Stomach smooth muscle (tissue), 2 donors: ENCODE results near the gene MDH1.
"Not testable (repeated sequence)": the region's sequence is repeated elsewhere in the genome, so short reads cannot be mapped to it uniquely, and the experiment has no call there.

Experiments
- H3K27ac ChIP-seq: one replicate; pipeline ENCODE4 v1.7.0; 2013; ENCODE audit warnings: mild to moderate bottlenecking, low read length, inconsistent platforms
- H3K27me3 ChIP-seq, 2 donors: one replicate each; pipeline ENCODE4 v1.7.0; 2013; ENCODE audit warnings: low read length in 2 of 2; ENCODE audit not compliant: insufficient read depth in 2 of 2, control insufficient read depth in 1 of 2
- H3K36me3 ChIP-seq, 2 donors: one replicate each; pipeline ENCODE4 v1.7.0; 2013; ENCODE audit warnings: low read length in 2 of 2; ENCODE audit not compliant: control insufficient read depth in 2 of 2, insufficient read depth in 2 of 2
- H3K4me1 ChIP-seq: one replicate; pipeline ENCODE4 v1.7.0; 2013; ENCODE audit warnings: low read length; ENCODE audit not compliant: control insufficient read depth, insufficient read depth
- H3K4me3 ChIP-seq, 2 donors: one replicate each; pipeline ENCODE4 v1.7.0; 2013; ENCODE audit warnings: low read length in 2 of 2
- H3K9ac ChIP-seq, 2 donors: one replicate each; pipeline ENCODE4 v1.7.0; 2013; ENCODE audit warnings: low read length in 2 of 2, mild to moderate bottlenecking in 1 of 2
- H3K9me3 ChIP-seq, 2 donors: one replicate each; pipeline ENCODE4 v1.7.0; 2013; ENCODE audit warnings: low read length in 2 of 2; ENCODE audit not compliant: control insufficient read depth in 2 of 2
- donor health status: healthy.
- donor health status: Pancreatic carcinoma.

MDH1 gene

GRCh38 chr2:63613391-63613901, 24.7 kb downstream of the MDH1 start:
- Histone ChIP-seq H3K4me1 (no peaks in the 10 kb centered on the region), H3K27me3 (no peaks in the 10 kb centered on the region), H3K9ac (no peak overlapping the region), H3K27ac (no peak overlapping the region), H3K4me3 (no peak overlapping the region), H3K36me3 (no peaks in the 10 kb centered on the region), H3K9me3 (no peaks in the 10 kb centered on the region)

DNA sequence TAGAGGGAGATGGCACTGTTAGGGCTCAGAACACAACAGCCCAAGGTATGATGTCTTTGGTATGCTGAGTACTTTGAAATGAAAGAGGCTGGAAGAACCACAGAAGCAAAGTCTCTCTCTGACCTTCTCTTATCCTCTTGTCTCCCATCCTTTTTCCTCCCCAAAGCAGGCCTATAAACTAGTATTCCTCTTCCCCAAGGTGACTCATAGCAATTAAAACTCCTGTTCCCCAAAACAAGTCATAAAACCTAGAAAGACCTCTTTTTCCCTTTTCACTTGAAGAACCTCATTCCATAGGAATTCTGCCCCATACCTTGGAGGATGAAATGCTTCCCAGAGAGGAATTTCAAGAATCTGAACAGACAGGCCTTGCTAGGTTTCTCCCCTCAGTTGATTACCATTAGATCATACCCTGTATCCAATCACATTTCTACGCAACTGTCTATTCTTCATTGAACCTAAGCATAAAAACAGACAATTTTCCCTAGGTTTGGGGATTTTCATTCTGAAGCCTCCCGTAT, 25.7 kb downstream of the MDH1 start:
- no peaks in the 10 kb centered on the region for H3K36me3 ChIP-seq
- H3K27ac ChIP-seq = no peak overlapping the region
- H3K27me3 ChIP-seq = no peaks in the 10 kb centered on the region
- H3K9ac ChIP-seq = no peak overlapping the region
- H3K9me3 ChIP-seq = no peaks in the 10 kb centered on the region
- H3K4me1 ChIP-seq = no peaks in the 10 kb centered on the region
- H3K4me3 ChIP-seq = no peak overlapping the region

DNA sequence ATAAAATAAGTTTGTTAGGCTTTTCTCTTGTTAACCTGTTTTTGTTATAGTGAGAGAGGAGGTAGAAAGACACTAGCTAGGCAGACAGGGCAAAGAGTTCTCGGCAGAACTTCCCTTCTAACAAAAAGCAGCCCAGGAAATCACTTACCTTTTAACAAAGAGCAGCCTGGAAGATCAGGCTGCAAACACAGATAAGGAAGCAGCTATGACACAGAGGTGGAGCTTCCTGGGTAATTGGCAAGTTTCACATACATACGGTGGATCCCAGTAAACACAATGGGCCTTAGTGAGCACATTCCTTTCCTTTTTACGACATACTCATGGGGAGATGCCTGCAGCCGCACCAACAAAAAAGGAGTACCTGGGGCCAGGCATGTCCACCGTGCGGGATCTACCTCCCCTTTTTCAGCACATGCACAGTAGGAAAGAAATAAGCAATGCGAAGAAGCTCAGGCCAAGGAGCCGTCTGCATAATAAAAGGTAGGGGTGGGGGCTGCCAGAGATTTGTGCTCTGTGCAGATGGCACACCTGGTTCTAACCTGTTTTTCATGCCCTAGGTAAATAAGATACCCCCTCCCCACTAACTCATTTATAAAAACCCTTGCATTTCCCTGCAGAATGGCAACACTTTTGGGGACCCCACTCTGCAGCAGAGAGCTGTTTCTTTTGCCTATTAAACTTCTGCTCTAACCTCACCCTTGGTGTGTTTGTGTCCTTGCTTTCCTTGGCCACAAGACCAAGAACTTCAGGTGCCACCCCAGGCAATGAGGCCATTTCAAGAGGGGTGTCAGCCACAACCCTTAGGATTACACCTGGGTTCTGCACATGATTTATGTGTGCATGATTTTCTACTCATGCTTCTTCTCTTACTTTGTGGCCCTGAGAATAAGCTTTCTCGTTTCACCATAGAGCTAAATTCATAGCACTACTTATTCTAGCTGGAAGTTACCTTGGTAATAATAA, 26.5 kb downstream of the MDH1 start:
- Histone ChIP-seq H3K4me3 (no peak overlapping the region), H3K27me3 (no peaks in the 10 kb centered on the region), H3K27ac (no peak overlapping the region), H3K9ac (no peak overlapping the region), H3K9me3 (no peaks in the 10 kb centered on the region), H3K4me1 (no peaks in the 10 kb centered on the region), H3K36me3 (no peaks in the 10 kb centered on the region)

- no peaks in the 10 kb centered on the region for H3K9me3 ChIP-seq
- H3K27ac ChIP-seq = no peak overlapping the region
- no peak overlapping the region for H3K9ac ChIP-seq
- H3K4me1 ChIP-seq = no peaks in the 10 kb centered on the region
- H3K27me3 ChIP-seq = no peaks in the 10 kb centered on the region
- H3K36me3 ChIP-seq = no peaks in the 10 kb centered on the region
- no peak overlapping the region for H3K4me3 ChIP-seq
Measured at GRCh38 chr2:63617366-63617765, 28.6 kb downstream of the MDH1 start.

GRCh38 chr2:63619328-63619727, 30.6 kb downstream of the MDH1 start:
- Histone ChIP-seq H3K27ac (no peak overlapping the region), H3K9me3 (no peaks in the 10 kb centered on the region), H3K36me3 (no peaks in the 10 kb centered on the region), H3K9ac (no peak overlapping the region), H3K4me1 (no peaks in the 10 kb centered on the region), H3K4me3 (no peak overlapping the region), H3K27me3 (no peaks in the 10 kb centered on the region)

- no peaks in the 10 kb centered on the region for H3K27me3 ChIP-seq
- H3K27ac ChIP-seq = no peak overlapping the region
- H3K4me3 ChIP-seq = no peak overlapping the region
- H3K4me1 ChIP-seq = no peaks in the 10 kb centered on the region
- no peaks in the 10 kb centered on the region for H3K36me3 ChIP-seq
- H3K9ac ChIP-seq = no peak overlapping the region
- H3K9me3 ChIP-seq = no peaks in the 10 kb centered on the region
Measured at GRCh38 chr2:63622751-63623150, 34.0 kb downstream of the MDH1 start.

DNA sequence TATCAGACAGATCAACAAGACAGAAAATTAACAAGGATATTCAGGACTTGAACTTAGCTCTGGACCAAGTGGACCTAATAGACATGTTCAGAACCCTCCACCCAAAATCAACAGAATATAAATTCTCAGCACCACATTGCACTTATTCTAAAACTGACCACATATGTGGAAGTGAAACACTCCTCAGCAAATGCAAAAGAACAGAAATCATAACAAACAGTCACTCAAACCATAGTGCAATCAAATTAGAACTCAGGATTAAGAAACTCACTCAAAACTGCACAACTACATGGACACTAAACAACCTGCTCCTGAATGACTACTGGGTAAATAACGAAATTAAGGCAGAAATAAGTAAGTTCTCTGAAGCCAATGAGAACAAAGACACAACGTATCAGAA, 35.0 kb downstream of the MDH1 start:
- H3K36me3 ChIP-seq, H3K9ac ChIP-seq, H3K4me3 ChIP-seq, H3K4me1 ChIP-seq, H3K9me3 ChIP-seq, H3K27ac ChIP-seq, H3K27me3 ChIP-seq: not testable (repeated sequence)

DNA sequence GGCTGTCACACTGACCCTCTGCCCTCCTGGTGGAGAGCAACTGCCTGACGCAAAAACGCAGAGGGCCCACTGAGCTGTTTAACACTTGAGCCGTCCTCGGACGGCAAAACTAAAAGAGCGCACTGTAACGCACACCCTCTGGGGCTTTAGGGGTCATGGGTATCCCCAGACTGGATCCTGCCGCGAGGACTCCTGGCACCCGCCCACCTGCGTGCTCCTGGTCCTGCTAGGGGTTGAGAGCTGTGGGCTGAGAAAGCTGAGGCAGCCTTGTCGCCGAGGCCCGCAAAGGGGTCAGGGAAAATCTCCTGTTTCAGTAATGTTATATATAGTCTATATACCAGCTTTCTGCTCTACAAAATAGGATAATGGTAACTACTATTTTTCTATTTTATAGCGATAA, 39.1 kb downstream of the MDH1 start:
- H3K27ac ChIP-seq = no peak overlapping the region
- no peaks in the 10 kb centered on the region for H3K36me3 ChIP-seq
- H3K4me1 ChIP-seq = no peaks in the 10 kb centered on the region
- H3K9ac ChIP-seq = no peak overlapping the region
- H3K27me3 ChIP-seq = no peaks in the 10 kb centered on the region
- H3K4me3 ChIP-seq = no peak overlapping the region
- peaks cover 0 to 4% of the 10 kb centered on the region in 2 donors for H3K9me3 ChIP-seq

- no peak overlapping the region for H3K27ac ChIP-seq
- peaks cover 0 to 4% of the 10 kb centered on the region in 2 donors for H3K9me3 ChIP-seq
- no peaks in the 10 kb centered on the region for H3K27me3 ChIP-seq
- H3K4me3 ChIP-seq = no peak overlapping the region
- H3K9ac ChIP-seq = no peak overlapping the region
- no peaks in the 10 kb centered on the region for H3K4me1 ChIP-seq
- H3K36me3 ChIP-seq = no peaks in the 10 kb centered on the region
Measured at GRCh38 chr2:63628403-63628942, 39.7 kb downstream of the MDH1 start.

DNA sequence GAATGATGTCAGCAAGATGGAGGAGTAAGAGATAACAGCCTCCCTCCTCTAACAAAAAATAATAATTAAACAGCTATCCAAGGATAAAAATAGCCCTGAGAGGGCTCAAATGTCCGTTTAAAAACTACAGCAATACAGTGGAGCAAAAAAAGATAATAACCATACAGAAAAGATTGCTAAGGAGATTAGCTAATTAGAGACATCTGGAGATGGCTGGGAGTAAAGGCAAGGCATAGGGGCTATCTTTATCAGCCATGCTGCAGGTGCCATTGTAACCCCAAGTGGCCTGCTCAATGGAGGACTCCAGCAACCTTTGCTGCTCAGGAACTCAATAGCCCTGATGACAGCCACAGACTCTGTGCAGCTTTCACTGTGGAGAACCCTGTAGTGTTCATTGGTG, 42.7 kb downstream of the MDH1 start:
- H3K4me3 ChIP-seq = no peak overlapping the region
- H3K9me3 ChIP-seq = peaks cover 0 to 4% of the 10 kb centered on the region in 2 donors
- H3K36me3 ChIP-seq = no peaks in the 10 kb centered on the region
- H3K9ac ChIP-seq = no peak overlapping the region
- no peaks in the 10 kb centered on the region for H3K27me3 ChIP-seq
- no peak overlapping the region for H3K27ac ChIP-seq
- no peaks in the 10 kb centered on the region for H3K4me1 ChIP-seq

DNA sequence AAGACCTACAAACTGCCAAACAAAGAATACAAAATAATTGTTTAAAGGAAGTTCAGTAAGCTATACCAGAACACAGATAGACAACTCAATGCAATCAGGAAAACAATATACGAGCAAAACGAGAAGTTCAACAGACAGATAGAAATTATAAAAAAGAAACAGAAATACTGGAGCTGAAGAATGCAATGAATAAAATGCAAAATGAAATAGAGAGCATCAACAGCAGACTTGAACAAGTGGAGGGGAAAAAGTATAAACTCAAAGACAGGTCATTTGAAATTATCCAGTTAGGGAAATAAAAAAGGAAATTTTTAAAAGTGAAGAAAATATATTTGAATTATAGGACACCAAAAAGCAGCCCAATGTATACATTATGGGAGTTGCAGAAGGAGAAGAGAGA, 43.6 kb downstream of the MDH1 start:
- Histone ChIP-seq H3K4me3 (no peak overlapping the region), H3K4me1 (no peaks in the 10 kb centered on the region), H3K36me3 (no peaks in the 10 kb centered on the region), H3K27ac (no peak overlapping the region), H3K27me3 (no peaks in the 10 kb centered on the region), H3K9me3 (peaks cover 0 to 4% of the 10 kb centered on the region in 2 donors), H3K9ac (no peak overlapping the region)
